GDM1 (cell line): ENCODE data around the gene HOXB7.

Experiments used
- DNase-seq: peaks from one replicate; lab custom pipeline; 2025; lab: John Stamatoyannopoulos, UW

The HOXB7 gene

GRCh38 chr17:48610282-48611211 lies at the start of gene HOXB7:
TSS of gene HOXB7 (minus strand) at chr17:48611017. CDS start at chr17:48610918, 99 bp downstream.
- DNase-seq: no peak

- DNase-seq: no peak
These were observed 45.1 kb upstream of the HOXB7 start for GRCh38 chr17:48655913-48656312.

GRCh38 chr17:48649741-48650140 lies 38.9 kb upstream of the HOXB7 start:
- DNase-seq: no peak

- DNase-seq: no peak
These were observed 37.1 kb upstream of the HOXB7 start for GRCh38 chr17:48647963-48648245.

GRCh38 chr17:48647103-48647962 lies 36.5 kb upstream of the HOXB7 start:
- no peak for DNase-seq

- no peak for DNase-seq
These were observed 35.6 kb upstream of the HOXB7 start for GRCh38 chr17:48646183-48647102.

GRCh38 chr17:48645639-48646182 lies 34.9 kb upstream of the HOXB7 start:
- no peak for DNase-seq

GRCh38 chr17:48644910-48645557 lies 34.2 kb upstream of the HOXB7 start:
- DNase-seq: no peak

GRCh38 chr17:48644159-48644558 lies 33.3 kb upstream of the HOXB7 start:
- no peak for DNase-seq

GRCh38 chr17:48643697-48644012 lies 32.8 kb upstream of the HOXB7 start:
- DNase-seq: no peak

GRCh38 chr17:48642843-48643696 lies 32.3 kb upstream of the HOXB7 start:
- no peak for DNase-seq

- DNase-seq: no peak
These were observed 31.4 kb upstream of the HOXB7 start for GRCh38 chr17:48642059-48642842.

- DNase-seq: no peak
These were observed 30.8 kb upstream of the HOXB7 start for GRCh38 chr17:48641541-48642058.

GRCh38 chr17:48640858-48641180 lies 30.0 kb upstream of the HOXB7 start:
- DNase-seq: no peak

- no peak for DNase-seq
These were observed 29.4 kb upstream of the HOXB7 start for GRCh38 chr17:48639982-48640857.

- DNase-seq: no peak
These were observed 28.3 kb upstream of the HOXB7 start for GRCh38 chr17:48639136-48639535.

GRCh38 chr17:48637323-48638260 lies 26.8 kb upstream of the HOXB7 start:
- DNase-seq: no peak
